Dermis microvascular lymphatic vessel endothelial cell (primary cell): ENCODE results near the gene ZFP82. TPM values are rescaled to one million over a fixed set of nuclear protein-coding genes. Genes with fewer than 3 reads are reported as not detected.

Experiments used
- DNase-seq, 2 donors: peaks; one replicate each; pipeline versions ENCODE4 v3.0.0 to v3.0.0-alpha.2; 2010; ENCODE audit warnings: low read depth in 2 of 2
- total RNA-seq: library from RNA; depleted of rRNA; stranded (reverse); fragments of >200 nt; gene quantifications from 2 replicates; pipeline ENCODE4 v1.2.1, GENCODE V29; 2014

Gene ZFP82
- total RNA-seq, 1 donor from 2014 or later = 3.2 TPM

DNA sequence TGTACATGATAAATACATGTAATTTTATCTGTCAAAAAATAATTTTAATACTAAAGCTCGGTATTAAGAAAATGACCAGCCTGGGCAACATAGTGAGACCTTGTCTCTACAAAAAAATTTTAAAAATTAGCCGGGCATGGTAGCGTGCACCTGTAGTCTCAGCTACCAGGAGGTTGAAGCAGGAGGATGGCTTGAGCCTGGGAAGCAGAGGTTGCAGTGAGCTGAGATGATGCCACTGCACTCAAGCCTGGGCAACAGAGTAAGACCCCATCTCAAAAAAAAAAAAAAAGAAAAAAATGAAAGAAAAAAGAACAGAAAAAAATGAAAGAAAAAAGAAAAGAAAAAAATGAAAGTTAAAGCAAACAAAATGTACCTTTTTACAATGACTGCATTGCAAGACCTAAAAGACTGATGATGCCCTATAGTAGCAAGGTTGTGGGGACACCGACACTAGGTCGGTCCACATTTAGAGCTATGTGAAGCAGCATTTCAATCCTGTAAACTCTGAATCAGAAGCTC lies 44.7 kb downstream of the ZFP82 start:
- DNase-seq = no peak

- no peak for DNase-seq
Measured at GRCh38 chr19:36371886-36372285, 46.6 kb downstream of the ZFP82 start.

DNA sequence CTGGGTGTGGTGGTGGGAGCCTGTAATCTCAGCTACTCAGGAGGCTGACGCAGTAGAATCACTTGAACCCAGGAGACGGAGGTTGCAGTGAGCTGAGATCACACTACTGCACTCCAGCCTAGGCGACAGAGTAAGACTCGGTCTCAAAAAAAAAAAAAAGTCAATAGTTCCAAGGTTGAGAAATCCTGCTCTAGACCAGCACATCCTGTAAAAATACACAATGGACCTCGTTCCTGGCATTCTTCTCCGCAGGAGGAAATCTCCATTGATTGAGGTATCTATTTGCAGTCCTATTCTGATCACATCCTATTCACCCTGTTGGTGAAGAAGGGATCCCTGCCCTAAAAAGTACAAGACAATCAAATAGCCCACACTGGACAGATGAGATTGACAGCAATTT lies 54.6 kb downstream of the ZFP82 start:
- no peak for DNase-seq

Other genes starting within 250 kb of the ZFP82 start
- 2.2 and 3.3 TPM in 2 replicates for gene ZNF565, start 204.0 kb downstream of the ZFP82 start, total RNA-seq
- gene ZNF146, start 203.5 kb downstream of the ZFP82 start, total RNA-seq = 49.2 and 60.7 TPM in 2 replicates
- gene ZFP14, start 39.4 kb downstream of the ZFP82 start, total RNA-seq = 2.8 and 3.4 TPM in 2 replicates
- gene ZNF566, start 70.9 kb upstream of the ZFP82 start, total RNA-seq = 5.6 and 7.8 TPM in 2 replicates
- 12.7 and 18.5 TPM in 2 replicates for gene ZNF260, start 109.6 kb upstream of the ZFP82 start, total RNA-seq
- 4.6 and 5.9 TPM in 2 replicates for gene ZNF529, start 154.6 kb upstream of the ZFP82 start, total RNA-seq
- 3.1 and 3.9 TPM in 2 replicates for gene ZNF382, start 186.7 kb upstream of the ZFP82 start, total RNA-seq
- 5.4 TPM in 2 replicates for gene ZNF461, start 248.2 kb upstream of the ZFP82 start, total RNA-seq